Psoas muscle (tissue), 8 donors: ENCODE measurements around the gene TUBA4B. TPM values are rescaled to one million over a fixed set of nuclear protein-coding genes. Genes with fewer than 3 reads are reported as not detected.
A peak's percentile ranks its signal among the peaks of the same experiment; 100 is the strongest.

Experiments used
- ATAC-seq, 4 donors: fragments of 200-7000 bp; cut with Tn5 transposase; one replicate each; pipeline ENCODE4 v1.9.1; 2020; ENCODE audit warnings: moderate library complexity in 3 of 4, mild to moderate bottlenecking in 2 of 4
- DNase-seq, 2 donors: peaks; one replicate each; pipeline ENCODE4 v3.0.0-alpha.2; 2020
- H3K27ac ChIP-seq: fragments of 200-600 bp; one replicate; pipeline ENCODE4 v1.8.0; 2022
- H3K27me3 ChIP-seq, 3 donors: fragments of 200-600 bp in 1 of 3; one replicate each; pipeline versions ENCODE4 v1.6.1 to v1.8.0; 2013 to 2022; ENCODE audit warnings: low read length in 2 of 3, mild to moderate bottlenecking in 2 of 3, moderate library complexity in 1 of 3; ENCODE audit not compliant: insufficient read depth in 3 of 3
- H3K36me3 ChIP-seq, 2 donors: fragments of 200-600 bp in 1 of 2; one replicate each; pipeline versions ENCODE4 v1.6.1 to v1.8.0; 2013 to 2022; ENCODE audit warnings: low read depth in 1 of 2, mild to moderate bottlenecking in 1 of 2, moderate library complexity in 1 of 2; ENCODE audit not compliant: insufficient read depth in 1 of 2
- H3K4me1 ChIP-seq: fragments of 200-600 bp; one replicate; pipeline ENCODE4 v1.8.0; 2022
- H3K4me3 ChIP-seq: fragments of 200-600 bp; one replicate; pipeline ENCODE4 v1.8.0; 2022; ENCODE audit warnings: mild to moderate bottlenecking
- H3K9me3 ChIP-seq: fragments of 200-600 bp; one replicate; pipeline ENCODE4 v1.8.0; 2022
- CTCF ChIP-seq: fragments of 200-600 bp; IDR thresholded peaks from one replicate; pipeline ENCODE4 v1.8.0; 2022; ENCODE audit warnings: antibody characterized with exemption
- WGBS, 3 donors: extraction: QIAGEN DNeasy Blood & Tissue Kit; methylation state at CpG; one replicate each; pipeline versions ENCODE4 v1.1.6 to v1.1.7; 2013; 5-methylcytosine and 5-hydroxymethylcytosine counted together
- intact Hi-C, 2 donors: fragments of 100-400 bp; cut with DNase I; formaldehyde crosslinking; loops; one replicate each; pipeline versions ENCODE4 v1.11.0 to v1.14.2; 2022
- polyA plus RNA-seq, 3 donors: library from polyadenylated mRNA; stranded (reverse); fragments of 200-250 nt; gene quantifications; one replicate each; pipeline ENCODE4 v1.2.3, GENCODE V29; 2013
- total RNA-seq, 4 donors: library from RNA; stranded (reverse); fragmentation: NEBNext Ultra II Directional in 2 of 4; extraction: Animal tissue kit (Norgen Biotek cat#: 25700) in 2 of 4; gene quantifications; one replicate each; pipeline versions ENCODE4 v1.2.1 to v1.2.4, GENCODE V29; 2021 to 2023
- donor health status: healthy with polysubstance abuse.
- donor health status: DM: no; HTN: no; CAD: no; lungs with moderate emphysema.
- donor health status: Bipolar disorder and iron deficiency.
- donor health status: healthy.
- donor health status: DM: yes; HTN: yes; CAD: no.
- donor health status: DM: no; HTN: no; CAD: no.
- donor health status: DM: no; HTN: no; CAD: no.
- donor health status: DM: yes; HTN: yes; CAD: no.

The TUBA4B gene
- total and polyA plus RNA-seq, 7 donors = 0.06 TPM; not detected in 6

GRCh38 chr2:219269362-219270054, 16.5 kb downstream of the TUBA4B start:
- no peaks in the 10 kb centered on the region for H3K4me1 ChIP-seq
- no peaks in the 10 kb centered on the region for H3K36me3 ChIP-seq
- H3K9me3 ChIP-seq = no peaks in the 10 kb centered on the region
- no peak overlapping the region for H3K27ac ChIP-seq
- intact Hi-C loops = no loop called here
- ATAC-seq (no peak), DNase-seq (no peak)
- H3K27me3 ChIP-seq = no peaks in the 10 kb centered on the region
- 52 to 60% (median 53%) methylated on average over 8 of the region's 8 CpGs for WGBS, 3 donors
- no peak for TF ChIP-seq CTCF
- no peak overlapping the region for H3K4me3 ChIP-seq

- H3K4me1 ChIP-seq = no peaks in the 10 kb centered on the region
- no peaks in the 10 kb centered on the region for H3K27me3 ChIP-seq
- no peaks in the 10 kb centered on the region for H3K9me3 ChIP-seq
- TF ChIP-seq CTCF = no peak
- H3K4me3 ChIP-seq = no peak overlapping the region
- no peak for DNase-seq
- no peak for ATAC-seq
- WGBS, 3 donors = 79 to 86% (median 84%) methylated on average over 5 of the region's 5 CpGs
- H3K36me3 ChIP-seq = no peaks in the 10 kb centered on the region
- intact Hi-C loops = no loop called here
- H3K27ac ChIP-seq = no peak overlapping the region
These were observed 17.0 kb downstream of the TUBA4B start for GRCh38 chr2:219270055-219270372.

- TF ChIP-seq CTCF = no peak
- no peak overlapping the region for H3K27ac ChIP-seq
- no peak overlapping the region for H3K4me3 ChIP-seq
- no peaks in the 10 kb centered on the region for H3K36me3 ChIP-seq
- DNase-seq = no peak
- H3K9me3 ChIP-seq = no peaks in the 10 kb centered on the region
- H3K27me3 ChIP-seq = no peaks in the 10 kb centered on the region
- no peaks in the 10 kb centered on the region for H3K4me1 ChIP-seq
- intact Hi-C loops = no loop called here
- 65 to 79% (median 74%) methylated on average over 2 of the region's 2 CpGs for WGBS, 3 donors
- ATAC-seq = no peak
These were observed 18.0 kb downstream of the TUBA4B start for GRCh38 chr2:219271021-219271420.

GRCh38 chr2:219272356-219272755, 19.3 kb downstream of the TUBA4B start:
- no peak overlapping the region for H3K27ac ChIP-seq
- intact Hi-C loops = loop anchor here in 1 of 2 donors (2.0 kb wide), 1 partner anchor 18 kb away; no protein-coding TSS in a partner anchor
- H3K36me3 ChIP-seq = no peaks in the 10 kb centered on the region
- no peak for TF ChIP-seq CTCF
- peaks cover under 1% of the 10 kb centered on the region for H3K4me1 ChIP-seq
- H3K4me3 ChIP-seq = no peak overlapping the region
- no peaks in the 10 kb centered on the region for H3K27me3 ChIP-seq
- DNase-seq (no peak), ATAC-seq (no peak)
- no peaks in the 10 kb centered on the region for H3K9me3 ChIP-seq
- WGBS, 3 donors = 84 to 86% (median 85%) methylated on average over 4 of the region's 4 CpGs

GRCh38 chr2:219272995-219273394, 20.0 kb downstream of the TUBA4B start:
- Histone ChIP-seq H3K27me3 (no peaks in the 10 kb centered on the region), H3K9me3 (no peaks in the 10 kb centered on the region), H3K4me1 (peaks cover 7% of the 10 kb centered on the region), H3K27ac (peak overlapping the region; percentile 89), H3K4me3 (no peak overlapping the region), H3K36me3 (no peaks in the 10 kb centered on the region)
- DNase-seq = no peak
- peak in 2 of 4 donors; percentile 19 to 20 for ATAC-seq
- WGBS, 3 donors = 53 to 79% (median 66%) methylated on average over 2 of the region's 2 CpGs
- intact Hi-C loops = loop anchor here in 1 of 2 donors (2.0 kb wide), 1 partner anchor 18 kb away; no protein-coding TSS in a partner anchor
- TF ChIP-seq CTCF = no peak
